Loucy (cell line): ENCODE results near the gene CDC42BPA.

Source experiments
- H2AFZ ChIP-seq: fragments of 200-600 bp; sonication (generic); 2 replicates; pipeline ENCODE4 v1.6.0; 2016; ENCODE audit warnings: antibody characterized with exemption, mild to moderate bottlenecking, low read length, moderate library complexity
- H3F3A ChIP-seq: fragments of 200-600 bp; 2 replicates; pipeline ENCODE4 v1.6.0; 2016; ENCODE audit warnings: antibody characterized with exemption, low read depth, mild to moderate bottlenecking
- H3K27me3 ChIP-seq: fragments of 200-600 bp; sonication (generic); 2 replicates; pipeline ENCODE4 v1.6.1; 2014; ENCODE audit warnings: low read length, mild to moderate bottlenecking; ENCODE audit not compliant: insufficient read depth, poor library complexity, severe bottlenecking
- H3K36me3 ChIP-seq: fragments of 200-600 bp; sonication (generic); 2 replicates; pipeline ENCODE4 v1.6.1; 2016; ENCODE audit warnings: low read length; ENCODE audit not compliant: insufficient read depth
- H3K4me1 ChIP-seq: fragments of 200-600 bp; sonication (generic); 2 replicates; pipeline ENCODE4 v1.5.1; 2014; ENCODE audit warnings: low read length, mild to moderate bottlenecking; ENCODE audit not compliant: insufficient read depth, poor library complexity, severe bottlenecking
- H3K4me2 ChIP-seq: fragments of 200-600 bp; sonication (generic); 2 replicates; pipeline ENCODE4 v1.6.0; 2014; ENCODE audit warnings: antibody characterized with exemption, low read length, low read depth, mild to moderate bottlenecking; ENCODE audit not compliant: poor library complexity, severe bottlenecking
- H3K4me3 ChIP-seq: fragments of 200-600 bp; sonication (generic); 2 replicates; pipeline ENCODE4 v1.5.1; 2014; ENCODE audit warnings: low read length, mild to moderate bottlenecking, mixed read lengths; ENCODE audit not compliant: poor library complexity, severe bottlenecking
- H3K79me2 ChIP-seq: fragments of 200-600 bp; sonication (generic); 2 replicates; pipeline ENCODE4 v1.6.1; 2014; ENCODE audit warnings: low read length; ENCODE audit not compliant: insufficient read depth
- H3K9ac ChIP-seq: fragments of 200-600 bp; sonication (generic); 2 replicates; pipeline ENCODE4 v1.6.0; 2014; ENCODE audit warnings: mild to moderate bottlenecking, low read depth, low read length, moderate library complexity; ENCODE audit not compliant: poor library complexity, severe bottlenecking
- H3K9me2 ChIP-seq: fragments of 200-600 bp; sonication (generic); replicated peaks from 2 replicates; pipeline ENCODE4 v1.6.1; 2016; ENCODE audit warnings: low read depth, low read length, mixed read lengths
- H3K9me3 ChIP-seq: fragments of 200-600 bp; sonication (generic); 2 replicates; pipeline ENCODE4 v1.6.1; 2014; ENCODE audit warnings: mild to moderate bottlenecking, antibody characterized with exemption, low read length, low read depth; ENCODE audit not compliant: insufficient read depth
- H4K20me1 ChIP-seq: fragments of 200-600 bp; sonication (generic); 2 replicates; pipeline ENCODE4 v1.6.0; 2014; ENCODE audit warnings: antibody characterized with exemption, low read length, mild to moderate bottlenecking; ENCODE audit not compliant: insufficient read depth, poor library complexity, severe bottlenecking
- CTCF ChIP-seq: fragments of 200-600 bp; sonication (generic); conservative IDR thresholded peaks from 2 replicates; pipeline ENCODE4 v1.5.1; 2014; ENCODE audit warnings: mild to moderate bottlenecking, antibody characterized with exemption, low read length
- EZH2phosphoT487 ChIP-seq: fragments of 200-600 bp; IDR thresholded peaks from 2 replicates; pipeline ENCODE4 v1.6.1; 2018; ENCODE audit warnings: antibody characterized with exemption, mild to moderate bottlenecking, moderate library complexity, borderline replicate concordance

Gene CDC42BPA

GRCh38 chr1:227214207-227214606 lies 104.1 kb downstream of the CDC42BPA start:
- no peaks in the 10 kb centered on the region for H3K9me2 ChIP-seq
- H3K9ac ChIP-seq, result no peak overlapping the region
- H3K27me3 ChIP-seq, result no peaks in the 10 kb centered on the region
- H3K79me2 ChIP-seq, result no peaks in the 10 kb centered on the region
- no peaks in the 10 kb centered on the region for H3K36me3 ChIP-seq
- H3F3A ChIP-seq, result no peaks in the 10 kb centered on the region
- H3K9me3 ChIP-seq, result no peaks in the 10 kb centered on the region
- H3K4me1 ChIP-seq, result no peaks in the 10 kb centered on the region
- no peaks in the 10 kb centered on the region for H4K20me1 ChIP-seq
- H3K4me2 ChIP-seq, result no peak overlapping the region
- TF ChIP-seq CTCF, result no peak
- TF ChIP-seq EZH2phosphoT487, result no peak
- no peak overlapping the region for H3K4me3 ChIP-seq
- no peak overlapping the region for H2AFZ ChIP-seq

- Histone ChIP-seq H3K9ac (no peak overlapping the region), H3F3A (no peaks in the 10 kb centered on the region), H4K20me1 (no peaks in the 10 kb centered on the region), H3K4me2 (no peak overlapping the region), H3K4me3 (no peak overlapping the region), H3K4me1 (no peaks in the 10 kb centered on the region), H2AFZ (no peak overlapping the region), H3K9me2 (no peaks in the 10 kb centered on the region), H3K36me3 (no peaks in the 10 kb centered on the region), H3K9me3 (no peaks in the 10 kb centered on the region), H3K27me3 (no peaks in the 10 kb centered on the region), H3K79me2 (no peaks in the 10 kb centered on the region)
- TF ChIP-seq CTCF (no peak), EZH2phosphoT487 (no peak)
These were observed 104.9 kb downstream of the CDC42BPA start for GRCh38 chr1:227213426-227213825.

GRCh38 chr1:227212164-227212563 lies 106.1 kb downstream of the CDC42BPA start:
- H3K36me3 ChIP-seq, result no peaks in the 10 kb centered on the region
- no peak overlapping the region for H3K4me2 ChIP-seq
- no peaks in the 10 kb centered on the region for H3K4me1 ChIP-seq
- no peaks in the 10 kb centered on the region for H3K79me2 ChIP-seq
- H3K9me3 ChIP-seq, result no peaks in the 10 kb centered on the region
- H3K4me3 ChIP-seq, result no peak overlapping the region
- H3K27me3 ChIP-seq, result no peaks in the 10 kb centered on the region
- H3K9me2 ChIP-seq, result no peaks in the 10 kb centered on the region
- H4K20me1 ChIP-seq, result no peaks in the 10 kb centered on the region
- H2AFZ ChIP-seq, result no peak overlapping the region
- H3K9ac ChIP-seq, result no peak overlapping the region
- no peak for TF ChIP-seq EZH2phosphoT487
- TF ChIP-seq CTCF, result no peak
- no peaks in the 10 kb centered on the region for H3F3A ChIP-seq
